RWPE2 (cell line): ENCODE measurements around the gene CNDP2.
A peak's percentile ranks its signal among the peaks of the same experiment; 100 is the strongest.

ENCODE experiments used
- ATAC-seq: fragments of 200-7000 bp; cut with Tn5 transposase; 3 replicates; pipeline ENCODE4 v1.9.1; 2021; ENCODE audit warnings: low read depth
- DNase-seq: peaks from one replicate; pipeline ENCODE4 v3.0.0-alpha.2; 2020; ENCODE audit warnings: low spot score
- H3K27ac ChIP-seq: fragments of 450-650 bp; 2 replicates; pipeline ENCODE4 v1.5.1; 2017; ENCODE audit warnings: mild to moderate bottlenecking; ENCODE audit not compliant: poor library complexity, severe bottlenecking
- H3K27me3 ChIP-seq: fragments of 250-450 bp; sonication (Bioruptor Pico); 2 replicates; pipeline ENCODE4 v1.5.1; 2021; ENCODE audit warnings: mild to moderate bottlenecking, moderate library complexity; ENCODE audit not compliant: insufficient read depth, poor library complexity, severe bottlenecking
- H3K36me3 ChIP-seq: fragments of 250-450 bp; sonication (Bioruptor Pico); 2 replicates; pipeline ENCODE4 v1.5.1; 2020; ENCODE audit warnings: low read depth, mild to moderate bottlenecking, moderate library complexity
- H3K4me1 ChIP-seq: fragments of 250-450 bp; sonication (Bioruptor Pico); 2 replicates; pipeline ENCODE4 v1.5.1; 2021; ENCODE audit warnings: mild to moderate bottlenecking, moderate library complexity; ENCODE audit not compliant: insufficient read depth, poor library complexity, severe bottlenecking
- H3K4me3 ChIP-seq: fragments of 250-450 bp; sonication (Bioruptor Pico); 2 replicates; pipeline ENCODE4 v1.5.1; 2021; ENCODE audit warnings: mild to moderate bottlenecking, moderate library complexity; ENCODE audit not compliant: severe bottlenecking
- H3K9me3 ChIP-seq: fragments of 250-450 bp; sonication (Bioruptor Pico); 2 replicates; pipeline ENCODE4 v1.5.1; 2021; ENCODE audit warnings: mild to moderate bottlenecking, moderate library complexity; ENCODE audit not compliant: severe bottlenecking
- CTCF ChIP-seq: fragments of 450-650 bp; IDR thresholded peaks from one replicate; pipeline ENCODE4 v1.5.1; 2017; ENCODE audit warnings: mild to moderate bottlenecking, moderate library complexity; ENCODE audit not compliant: poor library complexity, severe bottlenecking

The CNDP2 gene

DNA sequence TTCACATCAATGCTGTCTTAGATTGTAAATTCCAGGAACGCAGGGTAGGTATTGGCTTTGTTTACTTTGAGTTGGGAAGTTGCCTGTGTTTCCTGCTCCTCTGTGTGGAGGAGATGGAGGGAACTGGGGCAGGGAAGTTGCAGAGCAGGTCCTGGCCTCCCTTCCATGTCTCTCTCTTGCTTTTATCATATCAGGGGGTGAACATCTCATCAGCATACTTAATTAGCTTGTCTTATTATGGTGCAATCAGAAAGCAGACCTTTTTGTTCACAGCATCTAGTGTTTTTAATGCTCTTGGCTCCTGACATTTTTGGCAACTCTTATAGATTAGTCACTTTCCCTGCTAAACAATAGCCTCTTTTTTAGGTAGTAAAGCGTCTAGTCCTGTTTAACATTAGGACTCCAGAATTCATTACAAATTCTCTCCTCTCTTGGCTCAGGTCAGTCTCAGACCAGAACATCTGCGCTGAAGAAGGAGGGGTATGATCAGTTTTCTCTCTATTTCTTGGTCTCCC, 27.6 kb upstream of the CNDP2 start:
- no peaks in the 10 kb centered on the region for H3K36me3 ChIP-seq
- no peaks in the 10 kb centered on the region for H3K9me3 ChIP-seq
- no peak overlapping the region for H3K4me3 ChIP-seq
- no peak overlapping the region for H3K27ac ChIP-seq
- no peak for TF ChIP-seq CTCF
- DNase-seq (no peak), ATAC-seq (peak; percentile 53)
- no peaks in the 10 kb centered on the region for H3K27me3 ChIP-seq
- no peaks in the 10 kb centered on the region for H3K4me1 ChIP-seq

- TF ChIP-seq CTCF: no peak
- no peak for DNase-seq
- Histone ChIP-seq H3K9me3 (no peaks in the 10 kb centered on the region), H3K27me3 (no peaks in the 10 kb centered on the region), H3K27ac (no peak overlapping the region), H3K4me3 (no peak overlapping the region), H3K4me1 (no peaks in the 10 kb centered on the region), H3K36me3 (no peaks in the 10 kb centered on the region)
- no peak for ATAC-seq
Observed at GRCh38 chr18:74472312-74472711, 23.9 kb upstream of the CNDP2 start.

DNA sequence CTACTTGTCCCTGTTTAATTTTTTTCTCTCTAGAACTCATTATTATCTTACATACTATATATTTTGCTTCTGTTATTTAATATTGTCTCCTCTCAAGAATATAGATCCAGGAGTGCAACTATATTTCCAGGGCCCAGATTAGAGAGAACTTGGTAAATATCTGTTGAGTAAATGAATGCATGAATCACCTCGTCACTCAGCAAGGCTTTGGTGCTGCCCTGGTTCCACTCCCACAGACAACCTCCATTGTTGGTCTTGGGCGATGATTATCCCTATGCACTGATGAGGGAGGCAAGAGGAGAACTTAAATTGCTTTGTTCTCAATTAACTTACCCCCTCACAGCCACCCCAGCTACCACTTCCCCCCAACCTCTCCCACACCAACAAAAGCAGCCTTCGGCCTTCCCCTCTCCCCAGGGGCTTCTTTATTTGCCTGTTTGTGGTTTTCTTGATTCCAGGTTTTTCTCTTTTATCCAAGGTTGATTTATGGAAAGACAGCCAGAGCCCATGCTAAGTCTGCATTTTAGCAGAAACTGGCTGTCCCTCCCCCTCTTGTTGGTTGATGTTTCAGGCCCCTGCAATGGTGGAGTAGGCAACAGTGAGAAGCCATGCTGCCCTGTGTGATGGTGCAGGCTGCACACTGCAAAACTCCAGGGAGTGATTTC, 22.1 kb upstream of the CNDP2 start:
- Histone ChIP-seq H3K9me3 (no peaks in the 10 kb centered on the region), H3K27me3 (no peaks in the 10 kb centered on the region)
- ATAC-seq: no peak

GRCh38 chr18:74476140-74476539, 20.0 kb upstream of the CNDP2 start:
- H3K27ac ChIP-seq: no peak overlapping the region
- no peaks in the 10 kb centered on the region for H3K27me3 ChIP-seq
- TF ChIP-seq CTCF: peak; percentile 28
- H3K4me1 ChIP-seq: no peaks in the 10 kb centered on the region
- no peak for ATAC-seq
- no peaks in the 10 kb centered on the region for H3K9me3 ChIP-seq
- H3K4me3 ChIP-seq: no peak overlapping the region
- H3K36me3 ChIP-seq: no peaks in the 10 kb centered on the region
- no peak for DNase-seq

More for the DNA sequence above, 22.1 kb upstream of the CNDP2 start:
- Histone ChIP-seq H3K27ac (no peak overlapping the region), H3K4me3 (no peak overlapping the region), H3K4me1 (no peaks in the 10 kb centered on the region), H3K36me3 (no peaks in the 10 kb centered on the region)
- no peak for TF ChIP-seq CTCF
- no peak for DNase-seq

DNA sequence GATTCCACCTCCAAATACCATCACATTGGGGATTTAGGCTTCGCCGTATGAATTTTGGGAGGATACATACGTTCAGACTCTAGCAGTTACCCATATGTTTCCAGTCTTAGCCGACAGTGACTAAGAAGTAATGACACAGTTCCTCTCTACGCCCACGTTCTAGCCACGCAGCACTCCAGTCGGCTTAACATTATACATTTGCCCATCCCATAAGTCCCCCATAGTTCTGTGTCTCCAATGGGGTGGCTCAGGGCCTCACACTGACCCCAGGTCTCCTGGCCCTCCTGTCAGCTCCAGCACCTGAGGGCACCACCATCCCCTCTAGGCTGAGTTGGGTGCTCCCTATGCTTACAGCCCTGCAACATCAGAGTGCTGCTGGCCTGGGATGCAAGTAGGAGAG, 18.4 kb upstream of the CNDP2 start:
- no peak for DNase-seq
- Histone ChIP-seq H3K4me3 (no peak overlapping the region), H3K4me1 (no peaks in the 10 kb centered on the region), H3K9me3 (no peaks in the 10 kb centered on the region), H3K27me3 (no peaks in the 10 kb centered on the region), H3K36me3 (no peaks in the 10 kb centered on the region), H3K27ac (no peak overlapping the region)
- ATAC-seq: no peak
- no peak for TF ChIP-seq CTCF
